CD4-positive, alpha-beta T cell (primary cell): Measurements from ENCODE around the gene KIAA0825. TPM values are rescaled to one million over a fixed set of nuclear protein-coding genes. Genes with fewer than 3 reads are reported as not detected.

Source experiments
- ATAC-seq: fragments of 200-7000 bp; cut with Tn5 transposase; one replicate; pipeline ENCODE4 v1.10.0; 2022; ENCODE audit warnings: mild to moderate bottlenecking; ENCODE audit not compliant: poor library complexity
- CTCF ChIA-PET: fragments of 350-600 bp; sonication (Branson Sonifier 250); formaldehyde crosslinking; loops from one replicate; lab custom pipeline; 2021; ENCODE audit warnings: antibody characterized with exemption, inconsistent platforms; lab: Charles Lee
- POLR2A ChIA-PET: fragments of 350-600 bp; sonication (Branson Sonifier 250); formaldehyde crosslinking; loops from one replicate; lab custom pipeline; 2021; ENCODE audit warnings: antibody characterized with exemption, inconsistent platforms; lab: Charles Lee
- DNase-seq, 14 experiments: peaks; one replicate each; pipeline ENCODE4 v3.0.0-alpha.2; 2013 to 2020; ENCODE audit warnings: mixed read lengths in 2 of 14
- H3K27ac ChIP-seq, 2 donors: one replicate each; pipeline versions ENCODE4 v1.5.1 to v1.7.0; 2013; ENCODE audit warnings: low read length in 2 of 2, low read depth in 1 of 2, mild to moderate bottlenecking in 1 of 2
- H3K27me3 ChIP-seq, 2 experiments: 1 replicate in 1 of 2; 2 replicates in 1 of 2; pipeline versions ENCODE4 v1.6.1 to v1.7.0; 2013; ENCODE audit warnings: low read length in 2 of 2, control low read depth in 1 of 2, mild to moderate bottlenecking in 1 of 2, moderate library complexity in 1 of 2; ENCODE audit not compliant: insufficient read depth in 2 of 2, control insufficient read depth in 1 of 2
- H3K36me3 ChIP-seq: one replicate; pipeline ENCODE4 v1.6.1; 2013; ENCODE audit warnings: low read length, control low read depth; ENCODE audit not compliant: insufficient read depth
- H3K4me1 ChIP-seq: one replicate; pipeline ENCODE4 v1.6.1; 2013; ENCODE audit warnings: low read length, control low read depth; ENCODE audit not compliant: insufficient read depth
- H3K4me3 ChIP-seq: one replicate; pipeline ENCODE4 v1.5.1; 2013; ENCODE audit warnings: mild to moderate bottlenecking, low read length, moderate library complexity
- H3K9me3 ChIP-seq, 2 experiments: 1 replicate in 1 of 2; 2 replicates in 1 of 2; pipeline versions ENCODE4 v1.6.1 to v1.7.0; 2013; ENCODE audit warnings: low read length in 2 of 2, mild to moderate bottlenecking in 2 of 2, control low read depth in 1 of 2, moderate library complexity in 1 of 2; ENCODE audit not compliant: control insufficient read depth in 1 of 2, insufficient read depth in 1 of 2
- H3K27ac Mint-ChIP-seq: one replicate; pipeline ENCODE4 v1.8.0; 2020; ENCODE audit warnings: mixed read lengths
- H3K27me3 Mint-ChIP-seq: one replicate; pipeline ENCODE4 v1.8.0; 2021; ENCODE audit warnings: mixed read lengths
- H3K36me3 Mint-ChIP-seq: one replicate; pipeline ENCODE4 v1.8.0; 2021; ENCODE audit warnings: low read depth, mixed read lengths
- H3K4me1 Mint-ChIP-seq: one replicate; pipeline ENCODE4 v1.8.0; 2021; ENCODE audit warnings: low read depth, mixed read lengths
- H3K4me3 Mint-ChIP-seq: one replicate; pipeline ENCODE4 v1.8.0; 2020; ENCODE audit warnings: mild to moderate bottlenecking, mixed read lengths
- H3K9me3 Mint-ChIP-seq: one replicate; pipeline ENCODE4 v1.8.0; 2020; ENCODE audit warnings: mixed read lengths
- CTCF ChIP-seq: fragments of 200-600 bp; IDR thresholded peaks from one replicate; pipeline ENCODE4 v1.8.0; 2022; ENCODE audit warnings: antibody characterized with exemption, mild to moderate bottlenecking
- intact Hi-C, 2 experiments: fragments of 100-400 bp; cut with DNase I in 1 of 2; cut with micrococcal nuclease in 1 of 2; formaldehyde crosslinking; loops; one replicate each; pipeline versions ENCODE4 v1.15.1 to v1.9.0; 2023 to 2025; cut with DNase I, micrococcal nuclease
- total RNA-seq, 174 experiments: library from RNA in 2 of 174; stranded (reverse) in 2 of 174; gene quantifications; one replicate each; pipeline ENCODE4 v1.2.3 and lab custom pipeline; 2021 to 2026

The KIAA0825 gene
- total RNA-seq, 2 experiments from 2014 or later, result 1.5 to 1.6 TPM

- H3K4me1 Mint-ChIP-seq, result no peaks in the 10 kb centered on the region
- ChIA-PET POLR2A (no interaction called here), CTCF (interaction anchor here (1.3 kb wide), 1 partner anchor 10 kb away, joined by 3 read pairs; no protein-coding TSS in a partner anchor)
- DNase-seq (no peak), ATAC-seq (no peak)
- no peaks in the 10 kb centered on the region for H3K9me3 ChIP-seq
- intact Hi-C loops, result no loop called here
- no peak for TF ChIP-seq CTCF
- no peaks in the 10 kb centered on the region for H3K36me3 ChIP-seq
- H3K36me3 Mint-ChIP-seq, result no peaks in the 10 kb centered on the region
- H3K27ac Mint-ChIP-seq, result no peak overlapping the region
- no peaks in the 10 kb centered on the region for H3K27me3 Mint-ChIP-seq
- H3K4me1 ChIP-seq, result no peaks in the 10 kb centered on the region
- H3K4me3 ChIP-seq, result no peak overlapping the region
- no peak overlapping the region for H3K4me3 Mint-ChIP-seq
- H3K27ac ChIP-seq, result no peak overlapping the region
- no peaks in the 10 kb centered on the region for H3K27me3 ChIP-seq
- no peaks in the 10 kb centered on the region for H3K9me3 Mint-ChIP-seq
Observed at GRCh38 chr5:94243612-94244011, 374.8 kb downstream of the KIAA0825 start.

GRCh38 chr5:94240993-94241651, 377.3 kb downstream of the KIAA0825 start:
- Mint-ChIP-seq H3K9me3 (peaks cover under 1% of the 10 kb centered on the region), H3K36me3 (no peaks in the 10 kb centered on the region), H3K27me3 (no peaks in the 10 kb centered on the region), H3K4me1 (no peaks in the 10 kb centered on the region), H3K4me3 (no peak overlapping the region), H3K27ac (no peak overlapping the region)
- TF ChIP-seq CTCF, result no peak
- intact Hi-C loops, result no loop called here
- DNase-seq (no peak), ATAC-seq (no peak)
- H3K27me3 ChIP-seq, result no peaks in the 10 kb centered on the region
- no peak overlapping the region for H3K27ac ChIP-seq
- ChIA-PET POLR2A (no interaction called here), CTCF (no interaction called here)
- H3K36me3 ChIP-seq, result no peaks in the 10 kb centered on the region
- no peaks in the 10 kb centered on the region for H3K4me1 ChIP-seq
- no peak overlapping the region for H3K4me3 ChIP-seq
- H3K9me3 ChIP-seq, result no peaks in the 10 kb centered on the region

- DNase-seq (no peak), ATAC-seq (no peak)
- no peak for TF ChIP-seq CTCF
- Histone ChIP-seq H3K27me3 (no peaks in the 10 kb centered on the region), H3K4me3 (no peak overlapping the region), H3K36me3 (no peaks in the 10 kb centered on the region), H3K27ac (no peak overlapping the region), H3K4me1 (no peaks in the 10 kb centered on the region), H3K9me3 (no peaks in the 10 kb centered on the region)
- CTCF ChIA-PET, result no interaction called here
- no peaks in the 10 kb centered on the region for H3K27me3 Mint-ChIP-seq
- POLR2A ChIA-PET, result no interaction called here
- H3K4me3 Mint-ChIP-seq, result no peak overlapping the region
- H3K9me3 Mint-ChIP-seq, result peaks cover 6% of the 10 kb centered on the region
- H3K27ac Mint-ChIP-seq, result no peak overlapping the region
- H3K4me1 Mint-ChIP-seq, result no peaks in the 10 kb centered on the region
- no peaks in the 10 kb centered on the region for H3K36me3 Mint-ChIP-seq
- intact Hi-C loops, result no loop called here
Observed at GRCh38 chr5:94240596-94240992, 377.8 kb downstream of the KIAA0825 start.
